ENCODE results near the gene EPB41L2. TPM values are rescaled to one million over a fixed set of nuclear protein-coding genes. Genes with fewer than 3 reads are reported as not detected.

EPB41L2 gene
- total RNA-seq, 2 donors from 2014 or later, result 160 to 189 TPM

- Mint-ChIP-seq H3K27ac (no peak overlapping the region), H3K4me3 (no peak overlapping the region), H3K27me3 (ENCODE audit: insufficient read depth) (no peaks in the 10 kb centered on the region), H3K9me3 (no peaks in the 10 kb centered on the region), H3K4me1 (no peaks in the 10 kb centered on the region), H3K36me3 (ENCODE audit: low read depth) (peaks cover 49% of the 10 kb centered on the region)
- Histone ChIP-seq H3K27me3 (ENCODE audit: control insufficient read depth, insufficient read depth, low read length, poor library complexity, severe bottlenecking) (no peaks in the 10 kb centered on the region), H3K4me3 (ENCODE audit: low read length) (no peak overlapping the region), H3K9ac (ENCODE audit: extremely low read depth, low read length, poor library complexity, severe bottlenecking) (no peak overlapping the region), H3K4me1 (ENCODE audit: control insufficient read depth, insufficient read depth, low read length) (no peaks in the 10 kb centered on the region), H3K9me3 (ENCODE audit: control insufficient read depth, low read length) (no peaks in the 10 kb centered on the region), H3K36me3 (ENCODE audit: control insufficient read depth, insufficient read depth, low read length) (peaks cover 60% of the 10 kb centered on the region), H3K27ac (ENCODE audit: low read depth, low read length) (no peak overlapping the region)
- no peak for DNase-seq
- no peak for TF ChIP-seq CTCF (conservative IDR thresholded peaks at IDR 0.05)
- 96 to 100% methylated on average over 1 to 2 of the region's 2 CpGs for WGBS, 2 experiments (ENCODE audit: insufficient coverage in 1 of 2, insufficient read length in 1 of 2)
Observed at GRCh38 chr6:130862370-130862769, 200.7 kb downstream of the EPB41L2 start.

GRCh38 chr6:130859161-130859867, 203.7 kb downstream of the EPB41L2 start:
- no peak overlapping the region for H3K4me3 Mint-ChIP-seq
- 91 to 98% methylated on average over 8 to 11 of the region's 11 CpGs for WGBS, 2 experiments (ENCODE audit: insufficient coverage in 1 of 2, insufficient read length in 1 of 2)
- no peak overlapping the region for H3K27ac Mint-ChIP-seq

GRCh38 chr6:130858498-130859160, 204.4 kb downstream of the EPB41L2 start:
- Mint-ChIP-seq H3K4me1 (peaks cover 7% of the 10 kb centered on the region), H3K27ac (peak overlapping the region; percentile 26), H3K9me3 (no peaks in the 10 kb centered on the region), H3K4me3 (no peak overlapping the region), H3K36me3 (ENCODE audit: low read depth) (peaks cover 44% of the 10 kb centered on the region), H3K27me3 (ENCODE audit: insufficient read depth) (no peaks in the 10 kb centered on the region)
- no peak for TF ChIP-seq CTCF (conservative IDR thresholded peaks at IDR 0.05)
- Histone ChIP-seq H3K36me3 (ENCODE audit: control insufficient read depth, insufficient read depth, low read length) (peaks cover 29% of the 10 kb centered on the region), H3K27me3 (ENCODE audit: control insufficient read depth, insufficient read depth, low read length, poor library complexity, severe bottlenecking) (no peaks in the 10 kb centered on the region), H3K9me3 (ENCODE audit: control insufficient read depth, low read length) (peaks cover 7% of the 10 kb centered on the region), H3K9ac (ENCODE audit: extremely low read depth, low read length, poor library complexity, severe bottlenecking) (no peak overlapping the region), H3K4me3 (ENCODE audit: low read length) (no peak overlapping the region), H3K27ac (ENCODE audit: low read depth, low read length) (no peak overlapping the region), H3K4me1 (ENCODE audit: control insufficient read depth, insufficient read depth, low read length) (peaks cover 7% of the 10 kb centered on the region)
- DNase-seq, result no peak
- WGBS, 2 experiments (ENCODE audit: insufficient coverage in 1 of 2, insufficient read length in 1 of 2), result 87 to 100% methylated on average over 2 of the region's 2 CpGs

More at GRCh38 chr6:130859161-130859867, 203.7 kb downstream of the EPB41L2 start:
- Histone ChIP-seq H3K27me3 (ENCODE audit: control insufficient read depth, insufficient read depth, low read length, poor library complexity, severe bottlenecking) (no peaks in the 10 kb centered on the region), H3K27ac (ENCODE audit: low read depth, low read length) (no peak overlapping the region), H3K4me3 (ENCODE audit: low read length) (no peak overlapping the region), H3K36me3 (ENCODE audit: control insufficient read depth, insufficient read depth, low read length) (peaks cover 36% of the 10 kb centered on the region), H3K4me1 (ENCODE audit: control insufficient read depth, insufficient read depth, low read length) (peaks cover under 1% of the 10 kb centered on the region), H3K9ac (ENCODE audit: extremely low read depth, low read length, poor library complexity, severe bottlenecking) (no peak overlapping the region), H3K9me3 (ENCODE audit: control insufficient read depth, low read length) (peaks cover 7% of the 10 kb centered on the region)
- TF ChIP-seq CTCF (conservative IDR thresholded peaks at IDR 0.05), result no peak
- H3K4me1 Mint-ChIP-seq, result peaks cover under 1% of the 10 kb centered on the region
- DNase-seq, result no peak
- H3K27me3 Mint-ChIP-seq (ENCODE audit: insufficient read depth), result no peaks in the 10 kb centered on the region
- H3K9me3 Mint-ChIP-seq, result no peaks in the 10 kb centered on the region
- H3K36me3 Mint-ChIP-seq (ENCODE audit: low read depth), result peaks cover 48% of the 10 kb centered on the region

Measured in endodermal cell (in vitro differentiated cells).